Activated CD8-positive, alpha-beta memory T cell treated with anti-CD3 and anti-CD28 coated beads for 36 hours (primary cell): ENCODE data around the gene VAV2. TPM values are rescaled to one million over a fixed set of nuclear protein-coding genes. Genes with fewer than 3 reads are reported as not detected.
"Not testable (repeated sequence)": the region's sequence is repeated elsewhere in the genome, so short reads cannot be mapped to it uniquely, and the experiment has no call there.

Experiments
- CTCF ChIA-PET: fragments of 350-600 bp; sonication (Branson Sonifier 250); formaldehyde crosslinking; loops from one replicate; lab custom pipeline; 2021; ENCODE audit warnings: antibody characterized with exemption; lab: Charles Lee
- POLR2A ChIA-PET: fragments of 350-600 bp; sonication (Branson Sonifier 250); formaldehyde crosslinking; loops from one replicate; lab custom pipeline; 2021; ENCODE audit warnings: antibody characterized with exemption; lab: Charles Lee
- total RNA-seq, 2 experiments: library from RNA; stranded (reverse); gene quantifications; one replicate each; pipeline ENCODE4 v1.2.3, GENCODE V29; 2021

Gene VAV2
- total RNA-seq, 2 experiments from 2014 or later: 6.2 to 6.7 TPM

DNA sequence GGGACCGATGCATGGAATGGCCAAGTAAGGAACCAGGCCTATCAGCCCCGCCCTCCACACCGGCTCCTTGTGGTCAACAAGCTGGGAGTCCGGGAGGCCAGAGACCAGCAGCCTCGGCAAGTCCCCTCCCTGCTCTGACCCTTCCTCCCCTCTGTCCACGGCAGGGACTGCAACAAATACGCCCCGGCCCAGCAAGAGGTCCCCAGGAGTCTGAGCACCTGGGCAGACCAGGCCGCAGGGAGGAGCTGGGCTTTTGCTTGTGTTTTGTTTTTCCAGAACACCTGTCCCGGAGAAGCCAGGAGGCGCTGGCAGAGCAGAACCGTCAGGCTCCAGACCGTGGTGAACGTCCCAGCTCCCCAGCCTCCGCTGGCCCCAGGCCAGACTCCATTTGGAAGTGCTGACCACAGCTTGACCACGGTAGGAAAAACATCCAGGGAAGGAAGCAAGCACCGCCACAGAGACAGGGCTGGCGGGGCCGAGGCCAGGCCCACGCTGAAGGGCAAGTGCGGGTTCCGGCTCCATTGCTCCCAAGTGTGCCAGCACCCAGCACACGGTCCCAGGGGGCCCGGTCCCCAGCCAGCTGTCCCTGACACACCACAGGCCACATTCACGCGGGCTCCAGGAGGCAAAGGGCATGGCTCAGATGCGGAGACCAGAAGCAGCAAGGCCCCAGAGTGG is 56.7 kb downstream of the VAV2 start:
- ChIA-PET CTCF (no interaction called here), POLR2A (no interaction called here)

DNA sequence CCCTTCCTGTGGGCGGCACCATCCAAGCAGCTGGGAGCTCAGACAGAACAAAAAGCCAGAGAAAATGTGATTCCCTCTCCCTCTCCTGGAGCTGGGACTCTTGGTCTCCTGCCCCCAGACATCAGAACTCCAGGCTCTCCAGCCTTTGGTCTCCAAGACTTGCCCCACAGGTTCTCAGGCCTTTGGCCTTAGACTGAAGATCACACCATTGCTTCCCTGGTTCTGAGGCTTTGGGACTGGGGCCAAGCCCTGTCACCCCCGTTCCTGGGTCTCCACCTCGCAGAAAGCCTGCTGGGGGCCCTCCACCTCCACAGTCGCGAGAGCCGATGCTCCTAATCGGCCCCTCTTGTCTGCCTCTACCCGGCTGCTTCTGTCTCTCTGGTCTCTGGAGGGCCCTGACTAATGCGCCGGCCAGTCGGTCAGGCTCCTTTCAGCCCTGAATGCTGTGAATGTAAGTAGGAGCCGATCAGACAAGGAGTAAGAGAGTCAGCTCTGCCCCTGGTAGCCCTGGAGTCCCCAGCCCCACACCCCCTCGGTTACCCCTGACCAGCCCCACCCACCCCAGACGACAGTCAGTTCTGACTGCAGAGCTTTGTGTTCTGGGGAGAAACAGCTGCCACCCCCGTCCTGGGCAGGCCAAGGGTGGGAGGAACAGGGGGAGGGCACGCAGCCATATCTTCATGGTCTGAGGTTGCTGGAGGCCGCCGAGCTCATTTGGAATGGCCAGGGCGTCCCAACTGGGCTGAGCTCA is 57.5 kb downstream of the VAV2 start:
- ChIA-PET CTCF (no interaction called here), POLR2A (no interaction called here)

DNA sequence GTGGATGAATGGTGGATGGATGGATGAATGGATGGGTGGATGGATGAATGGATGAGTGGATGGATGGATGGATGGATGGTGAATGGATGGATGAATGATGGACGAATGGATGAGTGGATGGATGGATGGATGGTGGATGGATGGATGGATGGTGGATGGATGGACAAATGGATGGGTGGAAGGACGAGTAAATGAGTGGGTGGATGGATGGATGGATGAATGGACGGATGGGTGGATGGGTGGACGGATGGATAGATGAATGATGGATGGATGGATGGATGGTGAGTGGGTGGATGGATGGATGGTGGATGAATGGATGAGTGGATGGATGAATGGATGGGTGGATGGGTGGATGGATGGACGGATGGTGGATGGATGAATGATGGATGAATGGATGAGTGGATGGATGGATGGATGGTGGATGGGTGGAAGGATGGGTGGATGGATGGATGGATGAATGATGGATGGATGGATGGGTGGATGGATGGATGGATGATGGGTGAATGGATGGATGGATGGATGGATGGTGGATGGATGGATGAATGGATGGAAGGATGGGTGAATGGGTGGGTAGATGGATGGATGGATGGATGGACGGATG is 58.6 kb downstream of the VAV2 start:
- POLR2A ChIA-PET: no interaction called here
- CTCF ChIA-PET: no interaction called here

- CTCF ChIA-PET: no interaction called here
Measured at GRCh38 chr9:133932633-133933032, 59.5 kb downstream of the VAV2 start.

GRCh38 chr9:133932181-133932580 is 59.9 kb downstream of the VAV2 start:
- POLR2A ChIA-PET: no interaction called here

More at GRCh38 chr9:133932633-133933032, 59.5 kb downstream of the VAV2 start:
- POLR2A ChIA-PET: no interaction called here

DNA sequence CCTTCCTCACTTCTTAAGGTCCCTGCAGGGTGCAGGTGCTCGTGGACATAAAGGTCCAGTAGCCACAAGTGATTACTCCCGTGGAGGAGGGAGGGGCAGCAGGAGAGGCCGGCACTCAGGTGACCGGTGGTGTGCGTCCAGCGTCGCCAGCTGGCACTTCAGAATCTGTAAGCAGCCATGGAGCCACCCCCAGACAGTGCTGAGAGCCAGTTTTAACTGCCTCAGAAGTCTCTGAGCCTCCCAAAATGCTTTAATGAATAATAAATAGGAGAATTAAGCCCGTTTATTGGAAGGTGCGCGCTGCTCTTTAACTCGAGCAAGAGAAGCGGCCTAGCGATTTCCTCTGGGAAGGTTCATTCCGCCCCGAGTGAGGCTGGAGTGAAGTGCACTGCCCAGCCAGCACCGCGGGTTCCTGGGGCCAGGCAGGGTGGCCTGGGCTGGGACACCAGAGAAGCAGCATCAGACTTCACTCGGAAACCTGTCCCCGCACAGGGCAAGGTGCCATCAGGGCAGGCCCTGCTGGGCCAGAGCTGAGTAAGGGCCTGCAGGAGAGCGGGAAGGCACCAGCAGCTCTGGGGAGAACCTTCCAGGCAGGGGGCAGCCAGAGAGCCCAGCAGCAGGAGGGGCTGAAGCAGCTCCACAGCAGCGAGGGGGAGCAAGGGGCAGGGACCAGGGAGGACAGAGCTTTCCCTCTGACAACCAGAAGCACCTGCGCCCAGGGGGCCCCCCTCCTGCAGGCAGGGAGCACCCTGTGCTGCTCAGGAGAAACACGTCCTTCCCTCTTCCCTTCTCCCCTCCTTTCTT is 61.2 kb downstream of the VAV2 start:
- POLR2A ChIA-PET: no interaction called here
- CTCF ChIA-PET: interaction anchor here (0.6 kb wide), 1 partner anchor 962 kb away, joined by 3 read pairs; no protein-coding TSS in a partner anchor

More at GRCh38 chr9:133932181-133932580, 59.9 kb downstream of the VAV2 start:
- CTCF ChIA-PET: no interaction called here

- CTCF ChIA-PET: no interaction called here
- POLR2A ChIA-PET: no interaction called here
Measured at GRCh38 chr9:133930046-133930681, 62.0 kb downstream of the VAV2 start.

- ChIA-PET CTCF (no interaction called here), POLR2A (no interaction called here)
Measured at GRCh38 chr9:133929599-133929998, 62.5 kb downstream of the VAV2 start.

DNA sequence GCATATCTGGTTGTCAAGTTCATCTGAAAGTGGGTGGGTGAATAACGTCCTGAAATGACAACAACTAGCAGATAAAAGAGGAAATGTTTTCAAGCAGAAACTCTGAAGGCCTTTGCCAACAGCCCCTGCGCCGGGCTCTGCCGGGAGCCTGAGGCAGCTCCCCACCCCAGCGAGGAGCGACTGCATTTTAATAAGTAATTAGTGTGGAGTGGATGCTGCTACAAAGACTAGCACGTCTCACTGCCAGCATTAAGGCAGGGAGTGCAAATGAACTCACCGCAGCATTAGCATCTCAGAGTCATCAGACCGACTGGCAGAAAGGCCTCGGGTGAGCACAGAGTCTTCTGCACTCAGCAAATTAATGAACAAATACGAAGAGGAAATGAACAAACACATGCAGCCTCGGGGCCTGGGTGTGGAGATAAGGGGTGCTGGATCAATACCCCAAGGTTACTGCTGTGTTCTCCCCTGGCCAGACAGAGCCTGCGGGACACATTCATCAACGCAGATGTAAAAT is 63.8 kb downstream of the VAV2 start:
- CTCF ChIA-PET: no interaction called here
- POLR2A ChIA-PET: no interaction called here

DNA sequence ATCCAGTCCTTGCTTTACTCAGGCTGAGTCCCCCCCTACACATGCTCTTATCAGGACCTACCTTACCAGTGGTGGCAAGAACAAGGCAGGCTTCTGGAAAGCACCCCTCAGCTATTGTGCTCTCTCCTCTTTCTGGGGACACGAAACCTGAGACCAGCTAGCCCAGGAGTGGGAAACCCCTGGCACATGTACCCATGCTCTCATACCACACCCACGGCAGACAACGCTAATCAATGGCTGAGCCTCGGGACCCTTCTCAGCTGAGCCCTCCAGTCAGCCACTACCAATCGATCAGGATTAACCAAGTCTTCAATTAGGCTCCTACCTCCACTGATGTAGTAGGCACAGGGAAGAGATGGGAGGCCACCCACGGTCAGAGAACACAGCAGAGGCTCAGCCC is 65.1 kb downstream of the VAV2 start:
- ChIA-PET POLR2A (no interaction called here), CTCF (no interaction called here)

GRCh38 chr9:133926165-133926856 is 65.8 kb downstream of the VAV2 start:
- CTCF ChIA-PET: interaction anchor here (0.6 kb wide), 1 partner anchor 1040 kb away, joined by 3 read pairs; no protein-coding TSS in a partner anchor
- POLR2A ChIA-PET: no interaction called here

GRCh38 chr9:133924453-133924852 is 67.7 kb downstream of the VAV2 start:
- POLR2A ChIA-PET: no interaction called here
- CTCF ChIA-PET: no interaction called here

DNA sequence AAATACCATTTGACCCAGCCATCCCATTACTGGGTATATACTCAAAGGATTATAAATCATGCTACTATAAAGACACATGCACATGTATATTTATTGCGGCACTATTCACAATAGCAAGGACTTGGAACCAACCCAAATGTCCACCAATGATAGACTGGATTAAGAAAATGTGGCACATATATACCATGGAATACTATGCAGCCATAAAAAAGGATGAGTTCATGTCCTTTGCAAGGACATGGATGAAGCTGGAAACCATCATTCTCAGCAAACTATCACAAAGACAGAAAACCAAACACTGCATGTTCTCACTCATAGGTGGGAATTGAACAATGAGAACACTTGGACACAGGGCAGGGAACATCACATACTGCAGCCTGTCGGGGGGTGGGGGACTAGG is 68.5 kb downstream of the VAV2 start:
- CTCF ChIA-PET, POLR2A ChIA-PET: not testable (repeated sequence)

GRCh38 chr9:133921866-133922265 is 70.3 kb downstream of the VAV2 start:
- POLR2A ChIA-PET: no interaction called here
- CTCF ChIA-PET: no interaction called here

DNA sequence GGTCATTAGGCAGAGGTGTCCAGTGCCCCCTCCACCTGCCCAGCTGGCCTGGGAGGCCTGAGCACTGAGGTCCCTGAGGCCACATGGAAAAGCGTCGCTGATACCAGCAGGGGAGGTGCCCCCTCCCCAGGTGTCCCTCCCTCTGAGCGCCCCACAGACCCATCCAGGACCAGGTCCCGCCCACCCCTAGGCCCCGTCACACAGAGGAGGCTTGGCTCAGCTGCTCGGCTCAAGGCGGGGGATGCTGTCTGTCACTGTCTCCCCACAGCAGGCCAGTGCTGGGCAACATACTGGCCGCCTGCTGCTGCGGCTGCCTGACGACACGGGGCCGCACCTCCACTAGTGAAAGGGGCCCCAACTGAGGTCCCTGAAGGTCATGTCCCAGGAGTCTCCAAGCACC is 71.7 kb downstream of the VAV2 start:
- POLR2A ChIA-PET: no interaction called here

GRCh38 chr9:133919253-133920115 is 72.6 kb downstream of the VAV2 start:
- CTCF ChIA-PET: no interaction called here
- POLR2A ChIA-PET: no interaction called here

More for the DNA sequence above, 71.7 kb downstream of the VAV2 start:
- CTCF ChIA-PET: no interaction called here

- ChIA-PET POLR2A (no interaction called here), CTCF (no interaction called here)
Measured at GRCh38 chr9:133918111-133918813, 73.9 kb downstream of the VAV2 start.
